H1 (cell line): ENCODE measurements around the gene C6orf136. TPM values are rescaled to one million over a fixed set of nuclear protein-coding genes. Genes with fewer than 3 reads are reported as not detected.

ENCODE experiments used
- CTCF ChIA-PET: fragments of 300-600 bp; sonication (Branson Sonifier 250); formaldehyde crosslinking; loops from one replicate; lab custom pipeline; 2021; ENCODE audit not compliant: partially characterized antibody; lab: Charles Lee
- POLR2A ChIA-PET: fragments of 300-600 bp; sonication (Branson Sonifier 250); formaldehyde crosslinking; loops from one replicate; lab custom pipeline; 2021; ENCODE audit warnings: inconsistent platforms; ENCODE audit not compliant: partially characterized antibody; lab: Charles Lee
- DNase-seq, 2 experiments: peaks; one replicate each; pipeline versions ENCODE4 v3.0.0 to v3.0.0-alpha.2; 2010 to 2022; ENCODE audit warnings: low spot score in 2 of 2, low read depth in 1 of 2, mixed read lengths in 1 of 2
- FAIRE-seq: peaks from 2 replicates; lab custom pipeline; 2011; peaks lifted over from hg19 to GRCh38; lab: Jason Lieb, UNC
- H2AFZ ChIP-seq: 2 replicates; pipeline ENCODE4 v1.8.1; 2012; ENCODE audit warnings: low read length, inconsistent platforms
- H2AK5ac ChIP-seq: 2 replicates; pipeline ENCODE4 v1.6.1; 2013; ENCODE audit warnings: low read depth, low read length
- H2BK120ac ChIP-seq: replicated peaks from 2 replicates; pipeline ENCODE3; 2013; ENCODE audit warnings: low read depth, low read length, inconsistent platforms
- H2BK12ac ChIP-seq: 2 replicates; pipeline ENCODE4 v1.6.1; 2013; ENCODE audit warnings: low read depth, low read length
- H2BK15ac ChIP-seq: 2 replicates; pipeline ENCODE4 v1.6.1; 2013; ENCODE audit warnings: low read length
- H2BK20ac ChIP-seq: 2 replicates; pipeline ENCODE4 v1.6.1; 2013; ENCODE audit warnings: low read length
- H2BK5ac ChIP-seq: 2 replicates; pipeline ENCODE4 v1.6.1; 2013; ENCODE audit warnings: low read depth, low read length
- H3K14ac ChIP-seq: 2 replicates; pipeline ENCODE4 v1.6.1; 2013; ENCODE audit warnings: inconsistent platforms; ENCODE audit not compliant: insufficient read length
- H3K18ac ChIP-seq: 2 replicates; pipeline ENCODE4 v1.6.1; 2013; ENCODE audit warnings: low read length; ENCODE audit errors: extremely low read depth
- H3K23ac ChIP-seq: 2 replicates; pipeline ENCODE4 v1.6.1; 2013; ENCODE audit warnings: inconsistent platforms; ENCODE audit not compliant: insufficient read length
- H3K23me2 ChIP-seq: 2 replicates; pipeline ENCODE4 v1.6.1; 2013; ENCODE audit warnings: low read depth, low read length
- H3K27ac ChIP-seq: 2 replicates; pipeline ENCODE4 v1.6.1; 2011; ENCODE audit warnings: low read depth, low read length, inconsistent platforms
- H3K27me3 ChIP-seq, 4 experiments: replicated peaks in 1 of 4; 1 replicate in 1 of 4; 2 replicates in 3 of 4; pipeline versions ENCODE4 v1.6.1 to v1.8.1; 2011 to 2013; ENCODE audit warnings: low read length in 3 of 4, mild to moderate bottlenecking in 3 of 4, inconsistent platforms in 2 of 4, mixed read lengths in 2 of 4, moderate library complexity in 1 of 4; ENCODE audit not compliant: control insufficient read depth in 3 of 4, insufficient read depth in 3 of 4; ENCODE audit errors: extremely low read depth in 1 of 4
- H3K36me3 ChIP-seq, 4 experiments: 2 replicates each; pipeline versions ENCODE4 v1.6.1 to v1.8.1; 2011 to 2013; ENCODE audit warnings: mild to moderate bottlenecking in 4 of 4, low read length in 3 of 4, moderate library complexity in 2 of 4, control low read depth in 1 of 4, inconsistent platforms in 1 of 4; ENCODE audit not compliant: insufficient read depth in 4 of 4, control insufficient read depth in 2 of 4
- H3K4ac ChIP-seq: replicated peaks from 2 replicates; pipeline ENCODE3; 2013; ENCODE audit warnings: low read length, low read depth, mixed read lengths, inconsistent platforms; ENCODE audit not compliant: insufficient read length
- H3K4me1 ChIP-seq, 4 experiments: replicated peaks in 1 of 4; 1 replicate in 1 of 4; 2 replicates in 3 of 4; pipeline versions ENCODE4 v1.6.1 to v1.8.1; 2011 to 2013; ENCODE audit warnings: low read length in 3 of 4, inconsistent platforms in 2 of 4, mixed read lengths in 1 of 4; ENCODE audit not compliant: insufficient read depth in 4 of 4, control insufficient read depth in 3 of 4
- H3K4me2 ChIP-seq, 2 experiments: 2 replicates each; pipeline versions ENCODE4 v1.6.1 to v1.8.1; 2011 to 2013; ENCODE audit warnings: low read depth in 2 of 2, low read length in 2 of 2, control low read depth in 1 of 2, inconsistent platforms in 1 of 2, mild to moderate bottlenecking in 1 of 2; ENCODE audit not compliant: insufficient read depth in 1 of 2
- H3K4me3 ChIP-seq, 4 experiments: fragments of 200-600, 300-600 bp in 1 of 4; sonication (generic), shearing (Covaris generic), sonication (Bioruptor Twin) in 1 of 4; 2 replicates each; pipeline versions ENCODE4 v1.5.1 to v1.8.1; 2011 to 2016; ENCODE audit warnings: low read length in 4 of 4, low read depth in 3 of 4, control low read depth in 2 of 4, inconsistent platforms in 2 of 4, mild to moderate bottlenecking in 2 of 4, mixed read lengths in 1 of 4, moderate library complexity in 1 of 4; ENCODE audit not compliant: insufficient read depth in 2 of 4; ENCODE audit errors: extremely low read depth in 1 of 4
- H3K56ac ChIP-seq: replicated peaks from 2 replicates; pipeline ENCODE3; 2013; ENCODE audit warnings: low read depth, mild to moderate bottlenecking, mixed read lengths, low read length, inconsistent platforms; ENCODE audit not compliant: insufficient read length
- H3K79me1 ChIP-seq: 2 replicates; pipeline ENCODE4 v1.6.1; 2013; ENCODE audit warnings: low read depth, low read length, control low read depth
- H3K79me2 ChIP-seq, 2 experiments: 2 replicates each; pipeline versions ENCODE4 v1.6.1 to v1.8.1; 2012 to 2013; ENCODE audit warnings: low read length in 2 of 2, mild to moderate bottlenecking in 2 of 2, inconsistent platforms in 1 of 2; ENCODE audit not compliant: insufficient read depth in 2 of 2, control insufficient read depth in 1 of 2
- H3K9ac ChIP-seq, 4 experiments: replicated peaks in 1 of 4; 1 replicate in 1 of 4; 2 replicates in 3 of 4; pipeline versions ENCODE4 v1.6.1 to v1.8.1; 2011 to 2013; ENCODE audit warnings: low read depth in 3 of 4, low read length in 3 of 4, control low read depth in 2 of 4, mild to moderate bottlenecking in 2 of 4, moderate library complexity in 2 of 4, inconsistent platforms in 1 of 4; ENCODE audit errors: extremely low read depth in 1 of 4
- H3K9me3 ChIP-seq, 2 experiments: 2 replicates each; pipeline versions ENCODE4 v1.6.1 to v1.8.1; 2012 to 2013; ENCODE audit warnings: mild to moderate bottlenecking in 2 of 2, moderate library complexity in 2 of 2, control low read depth in 1 of 2, inconsistent platforms in 1 of 2, low read depth in 1 of 2, low read length in 1 of 2, mixed read lengths in 1 of 2; ENCODE audit not compliant: insufficient read depth in 2 of 2
- H4K20me1 ChIP-seq, 2 experiments: replicated peaks in 1 of 2; 2 replicates each; pipeline versions ENCODE3 to v1.8.1; 2011 to 2013; ENCODE audit warnings: inconsistent platforms in 2 of 2, low read length in 2 of 2, mild to moderate bottlenecking in 1 of 2; ENCODE audit not compliant: insufficient read depth in 2 of 2, control insufficient read depth in 1 of 2
- H4K5ac ChIP-seq: 2 replicates; pipeline ENCODE4 v1.6.1; 2013; ENCODE audit warnings: low read length, low read depth, mixed read lengths, inconsistent platforms; ENCODE audit not compliant: insufficient read length
- H4K8ac ChIP-seq: 2 replicates; pipeline ENCODE4 v1.8.0; 2013; ENCODE audit warnings: mild to moderate bottlenecking, moderate library complexity, low read length, inconsistent platforms; ENCODE audit not compliant: insufficient read depth; ENCODE audit errors: extremely low read depth
- H4K91ac ChIP-seq: replicated peaks from 2 replicates; pipeline ENCODE3; 2013; ENCODE audit warnings: low read length, mixed read lengths, inconsistent platforms; ENCODE audit not compliant: insufficient read length
- E2F6 ChIP-seq: IDR thresholded peaks from 2 replicates; pipeline ENCODE4 v1.6.1; 2012; ENCODE audit warnings: inconsistent platforms
- EZH2 ChIP-seq: fragments of 200-600 bp; sonication (generic); IDR thresholded peaks from 2 replicates; pipeline ENCODE4 v1.7.1; 2012; ENCODE audit warnings: low read depth, mild to moderate bottlenecking, moderate library complexity, low read length, inconsistent platforms; ENCODE audit not compliant: severe bottlenecking
- HDAC2 ChIP-seq, 2 experiments: fragments of 300-600 bp in 1 of 2; sonication (generic) in 1 of 2; IDR thresholded peaks; 2 replicates each; pipeline ENCODE4 v1.6.1; 2011 to 2012; ENCODE audit warnings: low read depth in 2 of 2, low read length in 2 of 2, mild to moderate bottlenecking in 2 of 2, moderate library complexity in 2 of 2, borderline replicate concordance in 1 of 2, inconsistent platforms in 1 of 2
- SP4 ChIP-seq: IDR thresholded peaks from 2 replicates; pipeline ENCODE4 v1.6.1; 2012; ENCODE audit warnings: low read length, inconsistent platforms
- WGBS, 2 experiments: shearing (Covaris generic) in 1 of 2; methylation state at CpG; one replicate each; pipeline versions ENCODE4 v1.1.6 to v1.1.7; 2013 to 2015; ENCODE audit warnings: low lambda C conversion rate in 2 of 2, mixed read lengths in 2 of 2, inconsistent platforms in 1 of 2, low coverage in 1 of 2, missing lambda C conversion rate in 1 of 2; ENCODE audit not compliant: insufficient replicate concordance in 2 of 2, insufficient coverage in 1 of 2, insufficient read length in 1 of 2; ENCODE audit errors: extremely low coverage in 1 of 2, missing lambda C conversion rate in 1 of 2; 5-methylcytosine and 5-hydroxymethylcytosine counted together
- polyA plus RNA-seq, 7 experiments: library from polyadenylated mRNA; depleted of rRNA in 3 of 7; stranded (reverse) in 5 of 7; unstranded in 2 of 7; fragments of >200 nt in 5 of 7; fragments of 200-250 nt in 2 of 7; gene quantifications; 1 replicate in 5 of 7; 2 replicates in 1 of 7; 4 replicates in 1 of 7; pipeline versions ENCODE4 v1.2.1 to v1.2.3, GENCODE V29; 2011 to 2013; ENCODE audit warnings: missing spikeins in 2 of 7, mixed read lengths in 2 of 7
- total RNA-seq: library from RNA; stranded (reverse); fragmentation: NEBNext Ultra II Directional; extraction: Animal tissue kit (Norgen Biotek cat#: 25700); gene quantifications from 2 replicates; pipeline ENCODE4 v1.2.1, GENCODE V29; 2021

Gene C6orf136
- total and polyA plus RNA-seq, 2 of the 8 experiments (the other 6 are each of a cell fraction or from before 2014, with no cell fraction given): 20.8 to 23.1 TPM

- Histone ChIP-seq H3K18ac (no peak overlapping the region), H4K8ac (no peak overlapping the region), H3K9ac (no peak overlapping the region), H2BK20ac (no peak overlapping the region), H2BK5ac (no peak overlapping the region), H3K4me2 (no peak overlapping the region), H3K79me1 (peaks cover 6% of the 10 kb centered on the region), H2BK15ac (no peak overlapping the region), H2AFZ (no peak overlapping the region), H3K4me1 (peaks cover 0 to 6% (median 4%) of the 10 kb centered on the region in 4 experiments; a peak in 5 of 7 replicates), H3K27me3 (no peaks in the 10 kb centered on the region), H3K14ac (no peak overlapping the region), H2AK5ac (no peak overlapping the region), H3K9me3 (no peaks in the 10 kb centered on the region), H3K4ac (no peak overlapping the region), H3K23ac (no peak overlapping the region), H2BK120ac (no peak overlapping the region), H3K79me2 (peaks cover 3 to 20% of the 10 kb centered on the region in 2 experiments; a peak in 3 of 4 replicates), H3K23me2 (peaks cover 5% of the 10 kb centered on the region; the same call in 1 of the 2 replicates), H2BK12ac (no peak overlapping the region), H3K4me3 (no peak overlapping the region), H3K36me3 (peaks cover 8 to 19% (median 13%) of the 10 kb centered on the region in 4 experiments), H4K20me1 (peaks cover 0 to 2% of the 10 kb centered on the region in 2 experiments), H3K56ac (no peak overlapping the region), H4K91ac (no peak overlapping the region), H3K27ac (no peak overlapping the region), H4K5ac (no peak overlapping the region)
- no peak for DNase-seq
- no peak for TF ChIP-seq EZH2
- no peak for TF ChIP-seq E2F6
- no peak for TF ChIP-seq SP4
- TF ChIP-seq HDAC2 (IDR thresholded peaks at IDR 0.05; ENCODE audit: borderline replicate concordance in 1 of 2, low read depth in 2 of 2, low read length in 2 of 2): no peak
- ChIA-PET POLR2A (interaction anchor here (0.9 to 3.1 kb wide), 12 partner anchors 11 to 100 kb away, joined by 3 to 17 read pairs (median 6); partner anchors contain the start of genes MRPS18B and PPP1R10), CTCF (interaction anchor here (0.7 to 1.5 kb wide), 5 partner anchors 18 to 87 kb away, joined by 3 to 5 read pairs (median 3); partner anchors contain the start of gene DHX16)
- no peak for FAIRE-seq
- 97% methylated on average over 2 of the region's 2 CpGs; no CpG with 5 or more reads in 1 of the 2 experiments for WGBS, 2 experiments
Observed at GRCh38 chr6:30643656-30644055, 3.3 kb upstream of the C6orf136 start.
